Nephron progenitor cell (in vitro differentiated cells): Measurements from ENCODE around the gene SLC5A12.
"Not testable (repeated sequence)": the region's sequence is repeated elsewhere in the genome, so short reads cannot be mapped to it uniquely, and the experiment has no call there.

Experiments
- DNase-seq: peaks from one replicate; pipeline ENCODE4 v3.0.0; 2021
- H3K27ac Mint-ChIP-seq: 2 replicates; pipeline ENCODE4 v1.8.0; 2021; ENCODE audit warnings: mild to moderate bottlenecking, moderate library complexity, mixed read lengths
- H3K27me3 Mint-ChIP-seq: 2 replicates; pipeline ENCODE4 v1.8.0; 2021; ENCODE audit warnings: mild to moderate bottlenecking, low read depth, mixed read lengths; ENCODE audit not compliant: poor library complexity
- H3K36me3 Mint-ChIP-seq: 2 replicates; pipeline ENCODE4 v1.8.0; 2021; ENCODE audit warnings: low read depth, mixed read lengths
- H3K4me1 Mint-ChIP-seq: 2 replicates; pipeline ENCODE4 v1.8.0; 2021; ENCODE audit warnings: mixed read lengths
- H3K4me3 Mint-ChIP-seq: 2 replicates; pipeline ENCODE4 v1.8.0; 2021; ENCODE audit warnings: mild to moderate bottlenecking, moderate library complexity, mixed read lengths
- H3K9me3 Mint-ChIP-seq: 2 replicates; pipeline ENCODE4 v1.8.0; 2021; ENCODE audit warnings: mild to moderate bottlenecking, moderate library complexity, mixed read lengths
- CTCF ChIP-seq: fragments of 200-600 bp; sonication (generic); IDR thresholded peaks from 2 replicates; pipeline ENCODE4 v1.5.0; 2021; ENCODE audit warnings: antibody characterized with exemption

The SLC5A12 gene

GRCh38 chr11:26665036-26665435 lies 56.8 kb downstream of the SLC5A12 start:
- no peak overlapping the region for H3K27ac Mint-ChIP-seq
- TF ChIP-seq CTCF, result no peak

GRCh38 chr11:26662916-26663315 lies 58.9 kb downstream of the SLC5A12 start:
- Mint-ChIP-seq H3K36me3 (no peaks in the 10 kb centered on the region), H3K9me3 (no peaks in the 10 kb centered on the region), H3K4me1 (no peaks in the 10 kb centered on the region), H3K27me3 (peaks cover 4% of the 10 kb centered on the region), H3K4me3 (no peak overlapping the region), H3K27ac (no peak overlapping the region)
- no peak for TF ChIP-seq CTCF
- no peak for DNase-seq

More at GRCh38 chr11:26665036-26665435, 56.8 kb downstream of the SLC5A12 start:
- no peaks in the 10 kb centered on the region for H3K4me1 Mint-ChIP-seq
- no peak for DNase-seq
- H3K4me3 Mint-ChIP-seq, result no peak overlapping the region
- no peaks in the 10 kb centered on the region for H3K36me3 Mint-ChIP-seq
- H3K27me3 Mint-ChIP-seq, result peaks cover 2% of the 10 kb centered on the region
- no peaks in the 10 kb centered on the region for H3K9me3 Mint-ChIP-seq

DNA sequence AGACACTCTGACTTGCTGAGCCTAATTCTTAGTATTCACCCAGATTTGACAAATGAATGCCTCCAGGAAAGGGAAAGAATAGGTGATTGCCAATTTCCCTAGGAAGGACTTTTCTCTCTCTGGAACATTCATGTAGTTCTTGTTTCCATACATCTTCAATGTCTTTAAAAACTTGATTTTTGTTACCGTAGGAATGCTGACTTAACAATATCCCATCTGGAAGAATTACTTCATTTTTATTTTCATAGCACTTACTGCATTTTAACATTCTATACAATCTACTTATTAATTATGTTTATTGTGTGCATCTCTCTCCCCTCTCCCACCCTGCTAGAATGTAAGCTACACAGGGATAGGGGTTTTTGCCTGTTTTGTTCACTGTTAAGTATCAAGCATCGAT lies 66.6 kb downstream of the SLC5A12 start:
- Mint-ChIP-seq H3K9me3 (no peaks in the 10 kb centered on the region), H3K27ac (no peak overlapping the region), H3K27me3 (peaks cover 3% of the 10 kb centered on the region), H3K4me3 (no peak overlapping the region), H3K4me1 (no peaks in the 10 kb centered on the region), H3K36me3 (no peaks in the 10 kb centered on the region)
- no peak for DNase-seq
- no peak for TF ChIP-seq CTCF

DNA sequence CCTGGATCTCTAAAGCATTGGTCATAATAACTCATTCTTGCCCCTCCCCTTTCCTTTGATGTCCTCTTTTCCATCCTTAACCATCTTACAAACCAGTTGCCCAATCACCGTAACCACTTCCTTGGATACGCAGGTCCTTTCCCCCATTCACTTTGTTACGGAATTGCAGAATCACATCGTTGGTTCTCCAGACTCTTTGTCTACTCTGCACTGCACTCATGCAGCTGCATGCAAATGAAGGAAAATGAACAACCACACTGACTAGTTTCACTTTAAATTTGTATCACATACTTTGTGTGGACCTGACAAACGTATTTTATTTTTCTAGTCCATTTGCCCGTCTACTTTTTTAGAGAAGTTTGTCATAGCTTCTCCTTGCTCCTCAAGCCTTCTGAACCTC lies 69.9 kb downstream of the SLC5A12 start:
- no peak for TF ChIP-seq CTCF
- H3K4me1 Mint-ChIP-seq, result no peaks in the 10 kb centered on the region
- no peaks in the 10 kb centered on the region for H3K9me3 Mint-ChIP-seq
- peaks cover 4% of the 10 kb centered on the region for H3K27me3 Mint-ChIP-seq
- no peaks in the 10 kb centered on the region for H3K36me3 Mint-ChIP-seq
- H3K4me3 Mint-ChIP-seq, result no peak overlapping the region
- no peak overlapping the region for H3K27ac Mint-ChIP-seq
- DNase-seq, result no peak

GRCh38 chr11:26649884-26650283 lies 72.0 kb downstream of the SLC5A12 start:
- Mint-ChIP-seq H3K4me1 (no peaks in the 10 kb centered on the region), H3K9me3 (no peaks in the 10 kb centered on the region), H3K36me3 (no peaks in the 10 kb centered on the region), H3K4me3 (no peak overlapping the region), H3K27ac (no peak overlapping the region), H3K27me3 (peaks cover 4% of the 10 kb centered on the region)
- TF ChIP-seq CTCF, result peak; percentile 81
- peak; percentile 69 for DNase-seq

GRCh38 chr11:26643314-26643713 lies 78.5 kb downstream of the SLC5A12 start:
- not testable (repeated sequence) for H3K36me3 Mint-ChIP-seq, H3K4me3 Mint-ChIP-seq, H3K27ac Mint-ChIP-seq, H3K4me1 Mint-ChIP-seq, H3K27me3 Mint-ChIP-seq, H3K9me3 Mint-ChIP-seq, DNase-seq
